NT2/D1 (cell line): Measurements from ENCODE around the gene RBBP5.

Experiments
- SUZ12 ChIP-seq: IDR thresholded peaks from 2 replicates; pipeline ENCODE4 v1.6.1; 2011; ENCODE audit not compliant: insufficient read length, insufficient read depth; ENCODE audit errors: extremely low read depth
- YY1 ChIP-seq: IDR thresholded peaks from 2 replicates; pipeline ENCODE4 v1.6.1; 2011; ENCODE audit not compliant: insufficient read length, insufficient read depth
- ZNF274 ChIP-seq: IDR thresholded peaks from 2 replicates; pipeline ENCODE4 v1.6.1; 2011; ENCODE audit warnings: mild to moderate bottlenecking, low read depth, low read length

DNA sequence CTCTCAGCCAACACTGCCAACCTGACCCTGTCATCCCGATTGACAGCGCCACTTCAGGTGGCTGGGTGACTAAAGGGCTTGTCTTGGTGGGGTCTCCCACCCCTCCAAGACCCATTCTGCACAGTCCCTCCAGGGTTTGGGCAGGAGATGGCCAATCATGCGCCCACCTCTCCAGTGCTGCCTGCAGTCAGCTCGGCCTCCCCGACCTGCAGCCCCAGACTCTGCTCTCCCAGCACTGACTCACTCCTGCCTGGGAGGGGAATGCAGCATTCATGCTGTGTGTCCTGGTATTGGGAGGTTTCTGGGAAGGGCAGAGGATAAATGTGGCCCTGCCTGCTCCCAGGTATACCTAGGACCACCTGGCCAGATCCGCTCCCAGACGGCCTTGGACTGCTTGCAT lies 47.3 kb downstream of the RBBP5 start:
- TF ChIP-seq YY1 (no peak), ZNF274 (no peak), SUZ12 (no peak)
